Epithelial cell of umbilical artery (primary cell): ENCODE data around the gene DDX50. TPM values are rescaled to one million over a fixed set of nuclear protein-coding genes. Genes with fewer than 3 reads are reported as not detected.

ENCODE experiments used
- total RNA-seq: library from RNA; depleted of rRNA; stranded (reverse); fragments of >200 nt; gene quantifications from 2 replicates; pipeline ENCODE4 v1.2.3, GENCODE V29; 2014

The DDX50 gene
- 52.6 and 63.5 TPM in 2 replicates for total RNA-seq

DNA sequence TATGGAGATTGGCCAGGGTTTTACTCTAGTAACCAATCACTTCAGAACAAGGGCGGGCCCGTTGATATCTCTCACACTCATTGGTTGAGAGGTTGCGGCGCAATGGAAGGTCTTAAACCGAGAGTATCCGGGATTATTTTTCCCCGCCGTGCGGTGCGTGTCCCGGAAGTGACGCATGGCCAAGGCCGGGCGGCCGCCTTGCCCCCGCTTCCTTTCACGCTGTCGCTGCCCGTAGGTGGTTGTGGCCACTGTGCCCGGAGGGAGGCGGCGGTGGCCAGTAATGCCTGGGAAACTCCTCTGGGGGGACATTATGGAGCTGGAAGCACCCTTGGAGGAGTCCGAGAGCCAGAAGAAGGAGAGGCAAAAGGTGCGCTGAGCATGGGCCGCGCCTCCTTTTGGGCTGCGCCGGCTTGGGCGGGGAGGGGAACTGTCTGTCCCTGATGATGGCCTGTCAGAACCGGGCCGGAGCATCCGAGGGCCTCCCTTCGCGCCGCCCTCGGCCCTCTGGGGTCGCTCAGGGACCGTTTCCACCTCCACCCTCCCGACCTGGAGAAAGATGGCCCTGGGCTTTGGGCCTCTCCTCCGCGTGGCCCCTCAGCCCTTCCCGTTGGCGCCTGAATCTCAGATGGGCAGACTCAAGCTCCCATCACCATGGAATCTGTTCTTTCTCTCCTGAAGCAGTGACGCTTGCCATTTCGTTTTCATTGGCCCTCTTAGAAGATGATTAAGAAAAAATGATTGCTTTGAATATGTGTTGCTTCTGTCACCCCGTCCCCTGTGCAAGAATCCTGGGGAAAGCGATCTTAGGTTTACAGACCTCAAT, at the start of gene DDX50:
DDX50 (plus strand) TSS at position 211 of the 823 bp plus-strand sequence; CDS start at position 281, 70 bp downstream.

GRCh38 chr10:68955832-68956532, 54.9 kb downstream of the DDX50 start, which contains the start of gene DDX21:
Gene DDX21 (plus strand): TSS chr10:68956170. CDS start chr10:68956226, 56 bp downstream.

DNA sequence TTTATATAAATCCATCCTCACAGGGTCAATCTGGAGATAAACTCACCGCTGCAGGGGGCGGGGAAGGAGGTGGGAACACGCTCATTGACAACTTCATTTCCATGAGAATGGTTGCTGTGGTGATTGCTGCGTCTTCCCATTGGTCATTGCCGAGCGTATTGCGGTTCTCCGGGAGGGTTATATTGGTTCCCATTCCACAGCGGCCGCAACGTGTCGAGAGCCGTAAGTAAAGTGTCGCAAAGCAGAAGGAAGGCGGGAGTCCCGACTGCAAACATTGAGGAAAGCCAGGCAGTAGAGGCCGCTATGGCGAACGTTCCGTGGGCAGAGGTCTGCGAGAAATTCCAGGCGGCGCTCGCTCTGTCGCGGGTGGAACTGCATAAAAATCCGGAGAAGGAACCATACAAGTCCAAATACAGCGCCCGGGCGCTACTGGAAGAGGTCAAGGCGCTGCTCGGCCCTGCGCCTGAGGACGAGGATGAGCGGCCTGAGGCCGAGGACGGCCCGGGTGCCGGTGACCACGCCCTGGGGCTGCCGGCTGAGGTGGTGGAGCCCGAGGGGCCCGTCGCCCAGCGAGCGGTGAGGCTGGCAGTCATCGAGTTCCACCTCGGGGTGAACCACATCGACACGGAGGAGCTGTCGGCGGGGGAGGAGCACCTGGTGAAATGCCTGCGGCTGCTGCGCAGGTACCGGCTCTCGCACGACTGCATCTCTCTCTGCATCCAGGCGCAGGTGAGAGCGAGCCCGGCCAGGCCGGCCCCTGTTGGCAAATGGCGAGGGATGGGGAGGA, 87.6 kb downstream of the DDX50 start, which contains the start of gene KIFBP:
KIFBP (plus strand) TSS at position 274 of the 787 bp plus-strand sequence; CDS start at position 304, 30 bp downstream.

Other genes with a start within 250 kb of the DDX50 start
- gene CCAR1, start 180.1 kb upstream of the DDX50 start, total RNA-seq, result 22.1 and 30.2 TPM in 2 replicates
- gene STOX1, start 73.8 kb upstream of the DDX50 start, total RNA-seq, result 0.30 and 0.32 TPM in 2 replicates
- 131 and 155 TPM in 2 replicates for gene DDX21, start 54.9 kb downstream of the DDX50 start, total RNA-seq
- 28.9 and 42.7 TPM in 2 replicates for gene KIFBP, start 87.5 kb downstream of the DDX50 start, total RNA-seq
- gene SRGN, start 186.8 kb downstream of the DDX50 start, total RNA-seq, result 914 and 1,102 TPM in 2 replicates
- 36.7 and 42.9 TPM in 2 replicates for gene VPS26A, start 222.9 kb downstream of the DDX50 start, total RNA-seq